ENCODE results near the gene BCL7B. TPM values are rescaled to one million over a fixed set of nuclear protein-coding genes. Genes with fewer than 3 reads are reported as not detected.

Gene BCL7B
- total and polyA plus RNA-seq, 2 experiments from 2014 or later: 17.0 to 18.2 TPM

- Mint-ChIP-seq H3K9me3 (no peaks in the 10 kb centered on the region), H3K4me3 (no peak overlapping the region), H3K27ac (no peak overlapping the region), H3K36me3 (ENCODE audit: low read depth) (peaks cover 57% of the 10 kb centered on the region), H3K27me3 (ENCODE audit: insufficient read depth, low read depth, poor library complexity) (peaks cover 4% of the 10 kb centered on the region), H3K4me1 (no peaks in the 10 kb centered on the region)
- H3K27me3 ChIP-seq (ENCODE audit: insufficient read depth): no peaks in the 10 kb centered on the region
- H4K20me1 ChIP-seq (replicated peaks; ENCODE audit: insufficient read depth): no peaks in the 10 kb centered on the region
- peaks cover 11% of the 10 kb centered on the region; the same call in 1 of the 2 replicates for H3K36me3 ChIP-seq (ENCODE audit: insufficient read depth)
- H3K27ac ChIP-seq (ENCODE audit: low read depth): no peak overlapping the region
- no peak overlapping the region for H2AFZ ChIP-seq
- H3K4me1 ChIP-seq (ENCODE audit: insufficient read depth): no peaks in the 10 kb centered on the region
- H3K4me2 ChIP-seq: no peak overlapping the region
- H3K9me2 ChIP-seq (ENCODE audit: insufficient read depth): no peaks in the 10 kb centered on the region
- DNase-seq (ENCODE audit: low spot score) (no peak), ATAC-seq (no peak)
- no peak overlapping the region for H3K4me3 ChIP-seq
- no peaks in the 10 kb centered on the region for H3F3A ChIP-seq (replicated peaks; ENCODE audit: low read depth)
- TF ChIP-seq ZNF114 (CRISPR knock-in tag; IDR thresholded peaks at IDR 0.05) (no peak), EZH2phosphoT487 (IDR thresholded peaks at IDR 0.05; ENCODE audit: unreplicated experiment) (no peak), NANOG (IDR thresholded peaks at IDR 0.05; ENCODE audit: borderline replicate concordance) (no peak), POLR2AphosphoS5 (IDR thresholded peaks at IDR 0.05; ENCODE audit: low read depth) (no peak), STAT1 (IDR thresholded peaks at IDR 0.05; ENCODE audit: unreplicated experiment) (no peak), CTCF (conservative IDR thresholded peaks at IDR 0.05; ENCODE audit: low read depth in 2 of 2) (no peak), CREB1 (CRISPR knock-in tag; IDR thresholded peaks at IDR 0.05; ENCODE audit: low read depth) (no peak), REST (IDR thresholded peaks at IDR 0.05; ENCODE audit: unreplicated experiment) (no peak), ZNF331 (CRISPR knock-in tag; IDR thresholded peaks at IDR 0.05; ENCODE audit: low read depth) (no peak), ETS1 (IDR thresholded peaks at IDR 0.05) (no peak), EZH2 (IDR thresholded peaks at IDR 0.05; ENCODE audit: low read depth, unreplicated experiment) (no peak), JUNB (IDR thresholded peaks at IDR 0.05; ENCODE audit: unreplicated experiment) (no peak), ZNF462 (CRISPR knock-in tag; IDR thresholded peaks at IDR 0.05) (no peak)
- peaks cover 3% of the 10 kb centered on the region; the same call in 1 of the 2 replicates for H3K79me2 ChIP-seq (replicated peaks; ENCODE audit: insufficient read depth)
These were observed 17.8 kb downstream of the BCL7B start for GRCh38 chr7:73539709-73540108.
